Panc1 (cell line): ENCODE data around the gene ZNF516. TPM values are rescaled to one million over a fixed set of nuclear protein-coding genes. Genes with fewer than 3 reads are reported as not detected.

Source experiments
- ATAC-seq: fragments of 200-7000 bp; cut with Tn5 transposase; 2 replicates; pipeline ENCODE4 v1.9.1; 2020; ENCODE audit warnings: mild to moderate bottlenecking, moderate library complexity
- BruUV-seq: library from RNA; stranded (reverse); fragments of 400-500 nt; replicated peaks from 2 replicates; lab custom pipeline; 2021; lab: Mats Ljungman, UMichigan
- CTCF ChIA-PET: fragments of 300-600 bp; sonication (Branson Sonifier 250); formaldehyde crosslinking; loops from one replicate; lab custom pipeline; 2022; ENCODE audit warnings: antibody characterized with exemption; lab: Charles Lee
- POLR2A ChIA-PET: fragments of 300-600 bp; sonication (Branson Sonifier 250); formaldehyde crosslinking; loops from one replicate; lab custom pipeline; 2022; ENCODE audit warnings: antibody characterized with exemption; lab: Charles Lee
- DNase-seq: peaks from one replicate; pipeline ENCODE4 v3.0.0-alpha.2; 2010; ENCODE audit warnings: low read depth, low spot score
- H3K27ac ChIP-seq: 2 replicates; pipeline ENCODE4 v1.5.1; 2011; ENCODE audit warnings: mild to moderate bottlenecking, low read length, inconsistent platforms
- H3K27me3 ChIP-seq: fragments of 200-500 bp; sonication (Bioruptor generic); 2 replicates; pipeline ENCODE4 v1.6.0; 2014; ENCODE audit warnings: low read length, inconsistent platforms; ENCODE audit not compliant: control insufficient read depth, insufficient read depth
- H3K36me3 ChIP-seq: fragments of 200-500 bp; sonication (Bioruptor generic); 2 replicates; pipeline ENCODE4 v1.5.1; 2014; ENCODE audit warnings: inconsistent platforms, mild to moderate bottlenecking, low read length, moderate library complexity; ENCODE audit not compliant: control insufficient read depth, insufficient read depth
- H3K4me1 ChIP-seq: 2 replicates; pipeline ENCODE4 v1.5.1; 2011; ENCODE audit warnings: inconsistent platforms, mild to moderate bottlenecking, low read length, moderate library complexity; ENCODE audit not compliant: control insufficient read depth, insufficient read depth
- H3K4me3 ChIP-seq, 2 experiments: 2 replicates each; pipeline ENCODE4 v1.5.1; 2011 to 2012; ENCODE audit warnings: low read depth in 2 of 2, low read length in 2 of 2, mild to moderate bottlenecking in 2 of 2, inconsistent platforms in 1 of 2, moderate library complexity in 1 of 2
- H3K9me3 ChIP-seq: fragments of 200-500 bp; sonication (Bioruptor generic); 2 replicates; pipeline ENCODE4 v1.5.1; 2014; ENCODE audit warnings: low read depth, mild to moderate bottlenecking, inconsistent platforms, low read length, moderate library complexity; ENCODE audit not compliant: control insufficient read depth, insufficient read depth
- POLR2AphosphoS5 ChIP-seq: IDR thresholded peaks from 2 replicates; pipeline ENCODE4 v1.6.1; 2012; ENCODE audit warnings: mild to moderate bottlenecking, low read depth, low read length, moderate library complexity
- SIN3A ChIP-seq: IDR thresholded peaks from 2 replicates; pipeline ENCODE4 v1.6.1; 2012; ENCODE audit warnings: low read depth, mild to moderate bottlenecking, low read length, moderate library complexity, borderline replicate concordance; ENCODE audit not compliant: insufficient read depth
- TCF7L2 ChIP-seq: IDR thresholded peaks from 2 replicates; pipeline ENCODE4 v1.6.1; 2011; ENCODE audit warnings: mild to moderate bottlenecking, low read depth, low read length, inconsistent platforms
- in situ Hi-C: cut with HindIII; loops from 2 replicates; pipeline ENCODE4 v1.10.0; 2016; ENCODE audit warnings: low sequenced_read_pairs, low pct_unique_long_range_greater_than_20kb
- intact Hi-C: fragments of 100-400 bp; cut with micrococcal nuclease; formaldehyde crosslinking; loops from one replicate; pipeline ENCODE4 v1.10.0; 2022; ENCODE audit not compliant: unreplicated experiment
- total RNA-seq: library from RNA; stranded (reverse); gene quantifications from one replicate; pipeline ENCODE4 v1.2.1, GENCODE V29; 2021; ENCODE audit not compliant: unreplicated experiment
- TF ChIP-seq, protein P1 (sequence below), 2 experiments: IDR thresholded peaks; 2 replicates each; pipeline ENCODE4 v1.6.1; 2011 to 2012; ENCODE audit warnings: low read depth in 2 of 2, control low read depth in 1 of 2, low read length in 1 of 2, mild to moderate bottlenecking in 1 of 2, moderate library complexity in 1 of 2; ENCODE audit not compliant: insufficient read depth in 1 of 2
- TF ChIP-seq, protein P2 (sequence below): fragments of 450-650 bp; IDR thresholded peaks from 2 replicates; pipeline ENCODE4 v1.5.1; 2017; ENCODE audit warnings: mild to moderate bottlenecking

Gene ZNF516
- total RNA-seq, 1 experiment from 2014 or later: 28.6 TPM

DNA sequence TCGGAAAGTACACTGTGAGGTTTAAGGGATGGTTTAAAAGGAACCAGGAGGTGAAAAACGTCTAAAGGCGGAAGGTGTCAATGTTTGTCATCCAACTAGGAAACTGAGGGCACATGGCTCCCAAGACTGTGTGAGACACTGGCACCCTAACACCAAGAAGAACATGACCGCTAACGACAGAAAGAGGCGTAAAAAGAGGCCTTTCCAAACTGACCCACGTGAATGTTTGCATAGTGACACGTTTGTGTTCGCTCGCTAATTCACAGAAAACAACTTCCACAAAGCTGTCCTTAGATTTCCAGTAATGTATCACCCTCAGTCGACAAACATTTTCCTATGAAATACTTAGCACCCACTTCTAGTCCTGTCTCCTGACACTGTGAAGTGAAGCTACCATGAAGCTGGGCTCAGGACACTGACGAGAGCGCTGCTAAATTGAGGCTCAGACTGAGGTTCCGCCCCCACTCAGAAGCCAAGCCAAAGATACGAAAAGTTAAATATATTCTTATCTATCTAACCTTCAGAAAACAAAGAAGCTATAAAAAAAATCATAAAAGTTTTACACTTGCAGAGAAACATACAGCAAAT is 86.5 kb downstream of the ZNF516 start:
- DNase-seq (no peak), ATAC-seq (no peak)
- Histone ChIP-seq H3K27ac (no peak overlapping the region), H3K4me1 (no peaks in the 10 kb centered on the region), H3K4me3 (no peak overlapping the region), H3K27me3 (no peaks in the 10 kb centered on the region), H3K9me3 (no peaks in the 10 kb centered on the region), H3K36me3 (no peaks in the 10 kb centered on the region)
- intact Hi-C loops (loop anchor here (5.0 kb wide), 1 partner anchor 69 kb away; no protein-coding TSS in a partner anchor), in situ Hi-C loops (no loop called here)
- ChIA-PET POLR2A (interaction anchor here (0.6 kb wide), 1 partner anchor 1958 kb away, joined by 3 read pairs; no protein-coding TSS in a partner anchor), CTCF (interaction anchor here (0.6 kb wide), 1 partner anchor 294 kb away, joined by 3 read pairs; no protein-coding TSS in a partner anchor)
- TF ChIP-seq POLR2AphosphoS5 (no peak), SIN3A (no peak), TCF7L2 (no peak)
- TF ChIP-seq, protein P1, sequence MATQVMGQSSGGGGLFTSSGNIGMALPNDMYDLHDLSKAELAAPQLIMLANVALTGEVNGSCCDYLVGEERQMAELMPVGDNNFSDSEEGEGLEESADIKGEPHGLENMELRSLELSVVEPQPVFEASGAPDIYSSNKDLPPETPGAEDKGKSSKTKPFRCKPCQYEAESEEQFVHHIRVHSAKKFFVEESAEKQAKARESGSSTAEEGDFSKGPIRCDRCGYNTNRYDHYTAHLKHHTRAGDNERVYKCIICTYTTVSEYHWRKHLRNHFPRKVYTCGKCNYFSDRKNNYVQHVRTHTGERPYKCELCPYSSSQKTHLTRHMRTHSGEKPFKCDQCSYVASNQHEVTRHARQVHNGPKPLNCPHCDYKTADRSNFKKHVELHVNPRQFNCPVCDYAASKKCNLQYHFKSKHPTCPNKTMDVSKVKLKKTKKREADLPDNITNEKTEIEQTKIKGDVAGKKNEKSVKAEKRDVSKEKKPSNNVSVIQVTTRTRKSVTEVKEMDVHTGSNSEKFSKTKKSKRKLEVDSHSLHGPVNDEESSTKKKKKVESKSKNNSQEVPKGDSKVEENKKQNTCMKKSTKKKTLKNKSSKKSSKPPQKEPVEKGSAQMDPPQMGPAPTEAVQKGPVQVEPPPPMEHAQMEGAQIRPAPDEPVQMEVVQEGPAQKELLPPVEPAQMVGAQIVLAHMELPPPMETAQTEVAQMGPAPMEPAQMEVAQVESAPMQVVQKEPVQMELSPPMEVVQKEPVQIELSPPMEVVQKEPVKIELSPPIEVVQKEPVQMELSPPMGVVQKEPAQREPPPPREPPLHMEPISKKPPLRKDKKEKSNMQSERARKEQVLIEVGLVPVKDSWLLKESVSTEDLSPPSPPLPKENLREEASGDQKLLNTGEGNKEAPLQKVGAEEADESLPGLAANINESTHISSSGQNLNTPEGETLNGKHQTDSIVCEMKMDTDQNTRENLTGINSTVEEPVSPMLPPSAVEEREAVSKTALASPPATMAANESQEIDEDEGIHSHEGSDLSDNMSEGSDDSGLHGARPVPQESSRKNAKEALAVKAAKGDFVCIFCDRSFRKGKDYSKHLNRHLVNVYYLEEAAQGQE (IDR thresholded peaks at IDR 0.05; ENCODE audit: insufficient read depth in 1 of 2, low read depth in 2 of 2, low read length in 1 of 2): no peak
- TF ChIP-seq, protein P2, sequence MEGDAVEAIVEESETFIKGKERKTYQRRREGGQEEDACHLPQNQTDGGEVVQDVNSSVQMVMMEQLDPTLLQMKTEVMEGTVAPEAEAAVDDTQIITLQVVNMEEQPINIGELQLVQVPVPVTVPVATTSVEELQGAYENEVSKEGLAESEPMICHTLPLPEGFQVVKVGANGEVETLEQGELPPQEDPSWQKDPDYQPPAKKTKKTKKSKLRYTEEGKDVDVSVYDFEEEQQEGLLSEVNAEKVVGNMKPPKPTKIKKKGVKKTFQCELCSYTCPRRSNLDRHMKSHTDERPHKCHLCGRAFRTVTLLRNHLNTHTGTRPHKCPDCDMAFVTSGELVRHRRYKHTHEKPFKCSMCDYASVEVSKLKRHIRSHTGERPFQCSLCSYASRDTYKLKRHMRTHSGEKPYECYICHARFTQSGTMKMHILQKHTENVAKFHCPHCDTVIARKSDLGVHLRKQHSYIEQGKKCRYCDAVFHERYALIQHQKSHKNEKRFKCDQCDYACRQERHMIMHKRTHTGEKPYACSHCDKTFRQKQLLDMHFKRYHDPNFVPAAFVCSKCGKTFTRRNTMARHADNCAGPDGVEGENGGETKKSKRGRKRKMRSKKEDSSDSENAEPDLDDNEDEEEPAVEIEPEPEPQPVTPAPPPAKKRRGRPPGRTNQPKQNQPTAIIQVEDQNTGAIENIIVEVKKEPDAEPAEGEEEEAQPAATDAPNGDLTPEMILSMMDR: no peak
- no TSS peak for BruUV-seq

DNA sequence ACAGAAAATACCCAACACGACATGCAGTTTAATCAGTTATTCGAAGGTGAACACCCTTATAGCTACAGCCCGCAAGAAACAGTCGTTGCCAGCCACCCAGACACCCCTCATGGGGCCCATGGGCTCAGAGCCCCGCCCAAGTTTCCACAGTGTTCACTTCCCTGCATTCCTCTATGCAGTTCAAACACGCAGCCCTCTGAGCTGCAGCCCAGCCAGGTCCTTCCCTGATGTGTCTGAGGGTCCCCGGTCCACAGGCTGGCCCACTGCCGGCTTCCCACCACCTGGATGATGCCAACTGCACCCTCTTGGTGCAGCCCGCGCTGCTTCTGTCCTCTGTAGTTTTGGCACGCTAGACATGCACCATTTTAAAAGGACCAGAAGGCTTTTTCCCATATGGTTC is 87.4 kb downstream of the ZNF516 start:
- H3K36me3 ChIP-seq: no peaks in the 10 kb centered on the region
- intact Hi-C loops: loop anchor here (2.0 to 5.0 kb wide), 2 partner anchors 19 to 70 kb away; no protein-coding TSS in a partner anchor
- CTCF ChIA-PET: interaction anchor here (0.6 kb wide), 1 partner anchor 295 kb away, joined by 3 read pairs; no protein-coding TSS in a partner anchor
- no peak for ATAC-seq
- TF ChIP-seq TCF7L2: no peak
- no peak for TF ChIP-seq SIN3A
- TF ChIP-seq POLR2AphosphoS5: no peak
- TF ChIP-seq, protein P1 (IDR thresholded peaks at IDR 0.05; ENCODE audit: insufficient read depth in 1 of 2, low read depth in 2 of 2, low read length in 1 of 2): no peak
- TF ChIP-seq, protein P2: no peak
- H3K27me3 ChIP-seq: no peaks in the 10 kb centered on the region
- in situ Hi-C loops: no loop called here
- H3K4me3 ChIP-seq: no peak overlapping the region
- no peak for DNase-seq
- H3K27ac ChIP-seq: no peak overlapping the region
- BruUV-seq: no TSS peak
- POLR2A ChIA-PET: interaction anchor here (0.6 kb wide), 2 partner anchors 287 to 1957 kb away, joined by 3 to 6 read pairs; no protein-coding TSS in a partner anchor
- no peaks in the 10 kb centered on the region for H3K9me3 ChIP-seq
- no peaks in the 10 kb centered on the region for H3K4me1 ChIP-seq
